HCT116 (cell line): ENCODE data around the gene ZNF423. TPM values are rescaled to one million over a fixed set of nuclear protein-coding genes. Genes with fewer than 3 reads are reported as not detected.

Experiments
- ATAC-seq: fragments of 200-7000 bp; cut with Tn5 transposase; 2 replicates; pipeline ENCODE4 v1.9.1; 2020; ENCODE audit warnings: mild to moderate bottlenecking, moderate library complexity
- BruUV-seq: library from RNA; stranded (reverse); fragments of 400-500 nt; replicated peaks from 2 replicates; lab custom pipeline; 2021; lab: Mats Ljungman, UMichigan
- CTCF ChIA-PET: fragments of 300-600 bp; sonication (Branson Sonifier 250); formaldehyde crosslinking; loops from one replicate; lab custom pipeline; 2021; ENCODE audit warnings: antibody characterized with exemption; lab: Charles Lee
- POLR2A ChIA-PET: fragments of 300-600, 350-600 bp; sonication (Branson Sonifier 250); formaldehyde crosslinking; loops from one replicate; lab custom pipeline; 2021; ENCODE audit warnings: antibody characterized with exemption; lab: Charles Lee
- RAD21 ChIA-PET, 2 experiments: fragments of 300-600 bp; sonication (Branson Sonifier 250); formaldehyde crosslinking; loops; one replicate each; lab custom pipeline; 2023; ENCODE audit warnings: low total read pairs in 2 of 2; ENCODE audit not compliant: uncharacterized antibody in 2 of 2, unreplicated experiment in 2 of 2, low non-redundant PET in 1 of 2; lab: Charles Lee
- DNase-seq: peaks from one replicate; pipeline ENCODE4 v3.0.0-alpha.2; 2010; ENCODE audit warnings: low read depth, low spot score
- H2AFZ ChIP-seq: fragments of 200-600 bp; shearing (Covaris generic), sonication (generic); 2 replicates; pipeline ENCODE4 v1.6.1; 2017; ENCODE audit warnings: low read depth, mixed run types, mixed read lengths, antibody characterized with exemption, low read length; ENCODE audit not compliant: poor library complexity, severe bottlenecking
- H3K27ac ChIP-seq: 2 replicates; pipeline ENCODE4 v1.5.1; 2012; ENCODE audit warnings: low read depth, low read length
- H3K27me3 ChIP-seq: fragments of 200-600 bp; sonication (generic); 2 replicates; pipeline ENCODE4 v1.6.1; 2016; ENCODE audit warnings: mixed run types, low read length, mixed read lengths; ENCODE audit not compliant: insufficient read depth
- H3K36me3 ChIP-seq, 2 experiments: fragments of 200-500 bp in 1 of 2; fragments of 200-600 bp in 1 of 2; sonication (Bioruptor generic) in 1 of 2; sonication (generic) in 1 of 2; 2 replicates each; pipeline versions ENCODE4 v1.5.1 to v1.6.1; 2014 to 2016; ENCODE audit warnings: low read length in 2 of 2, inconsistent platforms in 1 of 2, mixed read lengths in 1 of 2, mixed run types in 1 of 2; ENCODE audit not compliant: insufficient read depth in 2 of 2, control insufficient read depth in 1 of 2
- H3K4me1 ChIP-seq, 2 experiments: fragments of 200-600 bp in 1 of 2; sonication (generic) in 1 of 2; 2 replicates each; pipeline versions ENCODE4 v1.5.1 to v1.6.1; 2012 to 2017; ENCODE audit warnings: low read length in 2 of 2, inconsistent platforms in 1 of 2, mild to moderate bottlenecking in 1 of 2, mixed read lengths in 1 of 2, mixed run types in 1 of 2, moderate library complexity in 1 of 2; ENCODE audit not compliant: insufficient read depth in 2 of 2, control insufficient read depth in 1 of 2
- H3K4me2 ChIP-seq: fragments of 200-600 bp; sonication (generic); 2 replicates; pipeline ENCODE4 v1.6.1; 2017; ENCODE audit warnings: mixed run types, low read length, mixed read lengths
- H3K4me3 ChIP-seq, 2 experiments: fragments of 200-600 bp in 1 of 2; sonication (generic) in 1 of 2; replicated peaks in 1 of 2; 2 replicates each; pipeline ENCODE4 v1.5.1; 2011 to 2016; ENCODE audit warnings: low read length in 2 of 2, control low read depth in 1 of 2, low read depth in 1 of 2, mild to moderate bottlenecking in 1 of 2, mixed read lengths in 1 of 2, mixed run types in 1 of 2
- H3K79me2 ChIP-seq: fragments of 200-600 bp; sonication (generic); 2 replicates; pipeline ENCODE4 v1.6.1; 2017; ENCODE audit warnings: mild to moderate bottlenecking, mixed run types, low read length, moderate library complexity, mixed read lengths; ENCODE audit not compliant: insufficient read depth
- H3K9ac ChIP-seq: fragments of 200-600 bp; sonication (generic); 2 replicates; pipeline ENCODE4 v1.6.1; 2016; ENCODE audit warnings: low read length, mixed read lengths
- H3K9me2 ChIP-seq: fragments of 200-600 bp; sonication (generic), shearing (Covaris generic); 2 replicates; pipeline ENCODE4 v1.6.1; 2017; ENCODE audit warnings: mixed run types, mild to moderate bottlenecking, moderate library complexity; ENCODE audit not compliant: insufficient read depth
- H3K9me3 ChIP-seq, 2 experiments: fragments of 200-500 bp in 1 of 2; fragments of 200-600 bp in 1 of 2; sonication (Bioruptor generic) in 1 of 2; sonication (generic) in 1 of 2; 2 replicates each; pipeline ENCODE4 v1.6.1; 2014 to 2017; ENCODE audit warnings: low read length in 2 of 2, mixed read lengths in 2 of 2, inconsistent platforms in 1 of 2, low read depth in 1 of 2, mild to moderate bottlenecking in 1 of 2, mixed run types in 1 of 2, moderate library complexity in 1 of 2; ENCODE audit not compliant: control insufficient read depth in 1 of 2, insufficient read depth in 1 of 2
- H4K20me1 ChIP-seq: fragments of 200-600 bp; sonication (generic), shearing (Covaris generic); 2 replicates; pipeline ENCODE4 v1.6.1; 2017; ENCODE audit warnings: mixed run types, mild to moderate bottlenecking, moderate library complexity; ENCODE audit not compliant: insufficient read depth
- CEBPB ChIP-seq: IDR thresholded peaks from 2 replicates; pipeline ENCODE4 v1.6.1; 2012; ENCODE audit warnings: low read depth
- ELF1 ChIP-seq: IDR thresholded peaks from 2 replicates; pipeline ENCODE4 v1.6.1; 2012; ENCODE audit warnings: low read depth, borderline replicate concordance
- EZH2phosphoT487 ChIP-seq: fragments of 200-600 bp; IDR thresholded peaks from 2 replicates; pipeline ENCODE4 v1.6.1; 2018; ENCODE audit warnings: antibody characterized with exemption, borderline replicate concordance
- JUND ChIP-seq: IDR thresholded peaks from 2 replicates; pipeline ENCODE4 v1.6.1; 2012
- MAX ChIP-seq: IDR thresholded peaks from 2 replicates; pipeline ENCODE4 v1.6.1; 2012
- POLR2A ChIP-seq: IDR thresholded peaks from 2 replicates; pipeline ENCODE4 v1.7.0; 2011; ENCODE audit warnings: borderline replicate concordance; ENCODE audit not compliant: insufficient read depth, insufficient read length; ENCODE audit errors: extremely low read depth
- POLR2AphosphoS5 ChIP-seq: IDR thresholded peaks from 2 replicates; pipeline ENCODE4 v1.6.1; 2011; ENCODE audit warnings: mild to moderate bottlenecking, low read depth, low read length, moderate library complexity
- SIN3A ChIP-seq: IDR thresholded peaks from 2 replicates; pipeline ENCODE4 v1.6.1; 2012; ENCODE audit warnings: low read depth
- SP1 ChIP-seq: IDR thresholded peaks from 2 replicates; pipeline ENCODE4 v1.6.1; 2012; ENCODE audit warnings: low read depth
- SRF ChIP-seq: IDR thresholded peaks from 2 replicates; pipeline ENCODE4 v1.6.1; 2012; ENCODE audit warnings: low read depth
- TCF7L2 ChIP-seq: IDR thresholded peaks from 2 replicates; pipeline ENCODE4 v1.7.0; 2011; ENCODE audit warnings: borderline replicate concordance, inconsistent platforms; ENCODE audit not compliant: insufficient read depth, insufficient read length; ENCODE audit errors: extremely low read depth
- intact Hi-C: fragments of 100-400 bp; cut with micrococcal nuclease; formaldehyde crosslinking; loops from 2 replicates; pipeline ENCODE4 v1.10.0; 2022
- total RNA-seq: library from RNA; stranded (reverse); gene quantifications from one replicate; pipeline ENCODE4 v1.2.1, GENCODE V29; 2021; ENCODE audit not compliant: unreplicated experiment
- TF ChIP-seq, protein P1 (sequence below): IDR thresholded peaks from 2 replicates; pipeline ENCODE4 v1.6.1; 2012
- TF ChIP-seq, protein P2 (sequence below), 3 experiments: fragments of 200-600 bp in 1 of 3; sonication (generic) in 1 of 3; IDR thresholded peaks in 2 of 3; conservative IDR thresholded peaks in 1 of 3; 2 replicates each; pipeline ENCODE4 v1.5.1; 2012 to 2017; ENCODE audit warnings: low read depth in 2 of 3, low read length in 2 of 3, antibody characterized with exemption in 1 of 3, borderline replicate concordance in 1 of 3, control low read depth in 1 of 3, mild to moderate bottlenecking in 1 of 3, mixed read lengths in 1 of 3, mixed run types in 1 of 3, moderate library complexity in 1 of 3; ENCODE audit not compliant: insufficient read depth in 1 of 3

Gene ZNF423
- total RNA-seq, 1 experiment from 2014 or later = 0.22 TPM

GRCh38 chr16:49602201-49602975 is 253.5 kb downstream of the ZNF423 start:
- H3K4me2 ChIP-seq = no peak overlapping the region
- ChIA-PET RAD21 (no interaction called here), POLR2A (no interaction called here), CTCF (no interaction called here)
- no peak overlapping the region for H3K9ac ChIP-seq
- H3K27ac ChIP-seq = no peak overlapping the region
- H3K27me3 ChIP-seq = peaks cover 47% of the 10 kb centered on the region
- H4K20me1 ChIP-seq = no peaks in the 10 kb centered on the region
- BruUV-seq = no TSS peak
- H3K4me1 ChIP-seq = no peaks in the 10 kb centered on the region
- H3K4me3 ChIP-seq = no peak overlapping the region
- H3K36me3 ChIP-seq = no peaks in the 10 kb centered on the region
- TF ChIP-seq, protein P1, sequence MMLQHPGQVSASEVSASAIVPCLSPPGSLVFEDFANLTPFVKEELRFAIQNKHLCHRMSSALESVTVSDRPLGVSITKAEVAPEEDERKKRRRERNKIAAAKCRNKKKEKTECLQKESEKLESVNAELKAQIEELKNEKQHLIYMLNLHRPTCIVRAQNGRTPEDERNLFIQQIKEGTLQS = no peak
- TF ChIP-seq, protein P2, sequence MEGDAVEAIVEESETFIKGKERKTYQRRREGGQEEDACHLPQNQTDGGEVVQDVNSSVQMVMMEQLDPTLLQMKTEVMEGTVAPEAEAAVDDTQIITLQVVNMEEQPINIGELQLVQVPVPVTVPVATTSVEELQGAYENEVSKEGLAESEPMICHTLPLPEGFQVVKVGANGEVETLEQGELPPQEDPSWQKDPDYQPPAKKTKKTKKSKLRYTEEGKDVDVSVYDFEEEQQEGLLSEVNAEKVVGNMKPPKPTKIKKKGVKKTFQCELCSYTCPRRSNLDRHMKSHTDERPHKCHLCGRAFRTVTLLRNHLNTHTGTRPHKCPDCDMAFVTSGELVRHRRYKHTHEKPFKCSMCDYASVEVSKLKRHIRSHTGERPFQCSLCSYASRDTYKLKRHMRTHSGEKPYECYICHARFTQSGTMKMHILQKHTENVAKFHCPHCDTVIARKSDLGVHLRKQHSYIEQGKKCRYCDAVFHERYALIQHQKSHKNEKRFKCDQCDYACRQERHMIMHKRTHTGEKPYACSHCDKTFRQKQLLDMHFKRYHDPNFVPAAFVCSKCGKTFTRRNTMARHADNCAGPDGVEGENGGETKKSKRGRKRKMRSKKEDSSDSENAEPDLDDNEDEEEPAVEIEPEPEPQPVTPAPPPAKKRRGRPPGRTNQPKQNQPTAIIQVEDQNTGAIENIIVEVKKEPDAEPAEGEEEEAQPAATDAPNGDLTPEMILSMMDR (IDR thresholded peaks at IDR 0.05 in 2 of 3, conservative IDR thresholded peaks at IDR 0.05 in 1 of 3; ENCODE audit: borderline replicate concordance in 1 of 3, insufficient read depth in 1 of 3, low read depth in 2 of 3, low read length in 2 of 3) = no peak
- TF ChIP-seq EZH2phosphoT487 = no peak
- no peak for TF ChIP-seq JUND
- TF ChIP-seq CEBPB = no peak
- no peak for TF ChIP-seq SRF
- no peak for TF ChIP-seq POLR2A
- no peak for TF ChIP-seq TCF7L2
- no peak for TF ChIP-seq MAX
- no peak for TF ChIP-seq ELF1
- TF ChIP-seq SIN3A = no peak
- no peak for TF ChIP-seq POLR2AphosphoS5
- TF ChIP-seq SP1 = no peak
- no peak for DNase-seq
- H2AFZ ChIP-seq = no peak overlapping the region
- no peaks in the 10 kb centered on the region for H3K9me3 ChIP-seq
- ATAC-seq = no peak
- intact Hi-C loops = no loop called here
- H3K79me2 ChIP-seq = no peaks in the 10 kb centered on the region
- no peaks in the 10 kb centered on the region for H3K9me2 ChIP-seq
